ENCODE measurements around the gene CHMP5. TPM values are rescaled to one million over a fixed set of nuclear protein-coding genes. Genes with fewer than 3 reads are reported as not detected.

The CHMP5 gene
- total RNA-seq, 1 donor from 2014 or later: 77.8 TPM

DNA sequence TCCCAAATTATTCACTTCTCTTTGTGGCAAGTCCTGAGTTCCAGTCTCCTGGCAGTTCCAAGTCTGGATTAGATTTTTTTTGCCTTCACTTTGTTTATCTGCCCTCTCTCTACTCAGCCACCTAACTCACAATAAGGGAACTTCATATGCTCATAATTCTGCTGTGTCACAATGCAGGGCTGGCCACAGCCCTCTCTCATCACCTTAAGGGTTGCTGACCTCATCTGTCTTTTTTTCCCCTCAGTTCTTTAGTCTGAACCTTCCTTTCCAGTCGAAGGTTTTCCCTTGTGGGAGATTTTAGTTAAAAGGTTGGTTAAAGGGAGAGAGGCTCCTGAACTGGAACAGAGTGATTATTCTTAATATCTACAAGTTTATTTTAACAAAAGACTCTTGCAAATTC, 4.5 kb upstream of the CHMP5 start:
- H3K9me3 ChIP-seq: no peaks in the 10 kb centered on the region
- peaks cover 72% of the 10 kb centered on the region for H3K36me3 ChIP-seq
- H3K27ac ChIP-seq: no peak overlapping the region
- peaks cover 10% of the 10 kb centered on the region for H3K4me1 ChIP-seq
- H3K27me3 ChIP-seq: no peaks in the 10 kb centered on the region
- TF ChIP-seq, protein P1, sequence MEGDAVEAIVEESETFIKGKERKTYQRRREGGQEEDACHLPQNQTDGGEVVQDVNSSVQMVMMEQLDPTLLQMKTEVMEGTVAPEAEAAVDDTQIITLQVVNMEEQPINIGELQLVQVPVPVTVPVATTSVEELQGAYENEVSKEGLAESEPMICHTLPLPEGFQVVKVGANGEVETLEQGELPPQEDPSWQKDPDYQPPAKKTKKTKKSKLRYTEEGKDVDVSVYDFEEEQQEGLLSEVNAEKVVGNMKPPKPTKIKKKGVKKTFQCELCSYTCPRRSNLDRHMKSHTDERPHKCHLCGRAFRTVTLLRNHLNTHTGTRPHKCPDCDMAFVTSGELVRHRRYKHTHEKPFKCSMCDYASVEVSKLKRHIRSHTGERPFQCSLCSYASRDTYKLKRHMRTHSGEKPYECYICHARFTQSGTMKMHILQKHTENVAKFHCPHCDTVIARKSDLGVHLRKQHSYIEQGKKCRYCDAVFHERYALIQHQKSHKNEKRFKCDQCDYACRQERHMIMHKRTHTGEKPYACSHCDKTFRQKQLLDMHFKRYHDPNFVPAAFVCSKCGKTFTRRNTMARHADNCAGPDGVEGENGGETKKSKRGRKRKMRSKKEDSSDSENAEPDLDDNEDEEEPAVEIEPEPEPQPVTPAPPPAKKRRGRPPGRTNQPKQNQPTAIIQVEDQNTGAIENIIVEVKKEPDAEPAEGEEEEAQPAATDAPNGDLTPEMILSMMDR (IDR thresholded peaks at IDR 0.05): no peak
- DNase-seq (no peak), ATAC-seq (no peak)
- intact Hi-C loops (cut with DNase I): no loop called here
- H3K4me3 ChIP-seq: no peak overlapping the region

DNA sequence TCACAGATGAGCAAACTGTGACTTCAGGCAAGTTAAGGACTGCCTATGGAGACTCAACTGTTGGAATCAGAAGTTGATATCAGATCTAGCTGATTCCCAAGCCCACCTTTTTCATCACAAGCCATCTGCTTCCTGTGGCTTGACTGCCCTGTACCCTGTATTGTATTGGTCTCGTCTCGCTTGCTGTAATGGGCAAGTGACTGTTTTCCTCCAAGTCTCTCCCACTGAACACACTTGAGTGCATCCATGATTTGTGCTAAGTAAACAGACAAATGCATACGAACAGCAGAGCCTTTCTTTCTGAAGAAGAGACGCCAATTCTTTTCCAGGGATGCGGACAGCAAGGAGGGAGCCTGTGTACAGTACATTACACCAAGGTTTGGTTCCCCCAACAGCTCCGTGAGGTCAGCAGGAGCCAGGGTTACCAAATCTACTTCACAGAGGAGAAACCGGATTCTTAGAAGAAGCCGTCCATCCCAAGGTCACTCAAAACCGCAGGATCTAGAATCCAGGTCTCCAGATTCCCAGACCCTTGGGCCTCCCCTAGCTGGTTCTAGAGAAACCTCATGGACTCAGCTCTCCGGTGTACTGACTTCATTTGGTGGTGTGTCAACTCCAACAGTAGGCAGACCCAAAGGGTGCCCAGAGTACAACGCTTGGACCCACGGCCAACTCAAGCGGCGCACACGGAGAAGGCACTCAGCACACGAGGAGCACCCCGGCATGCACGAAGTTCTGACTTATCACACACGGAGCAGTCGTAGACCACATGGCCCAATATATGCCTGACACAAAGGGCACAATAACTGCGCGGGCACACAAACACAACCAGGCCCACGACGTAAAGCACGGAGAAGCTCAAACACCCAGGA, 1.5 kb upstream of the CHMP5 start:
- H3K27me3 ChIP-seq: no peaks in the 10 kb centered on the region
- H3K9me3 ChIP-seq: no peaks in the 10 kb centered on the region
- TF ChIP-seq, protein P1 (IDR thresholded peaks at IDR 0.05): no peak
- no peak for DNase-seq
- ATAC-seq: peak; percentile 0
- peak overlapping the region; percentile 85 for H3K4me3 ChIP-seq
- H3K36me3 ChIP-seq: peaks cover 62% of the 10 kb centered on the region
- intact Hi-C loops (cut with DNase I): no loop called here
- peak overlapping the region; percentile 90 for H3K27ac ChIP-seq
- H3K4me1 ChIP-seq: peaks cover 21% of the 10 kb centered on the region

DNA sequence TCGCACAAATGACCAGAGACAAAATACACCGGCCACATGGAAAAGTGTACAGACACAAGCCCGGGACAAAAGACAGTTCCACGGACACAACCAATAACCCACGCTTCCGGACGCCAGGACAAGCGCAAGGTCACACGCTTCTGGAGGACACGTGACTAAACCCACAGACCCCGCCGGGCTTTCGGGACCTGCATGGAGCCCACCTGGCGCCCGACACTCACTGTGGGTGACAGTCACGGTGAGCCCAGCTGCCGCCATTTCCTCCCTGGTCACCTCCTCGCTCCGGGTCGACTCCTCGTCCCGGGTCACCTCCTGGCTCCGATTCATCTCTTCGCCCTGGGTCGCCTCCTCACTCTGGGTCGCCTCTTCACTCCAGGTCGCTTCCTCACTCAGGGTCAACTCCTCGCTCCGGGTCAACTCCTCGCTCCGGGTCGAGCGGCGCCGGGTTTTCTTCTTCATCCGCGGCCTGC, 811 bp upstream of the CHMP5 start:
- Histone ChIP-seq H3K27ac (peak overlapping the region; percentile 90), H3K9me3 (no peaks in the 10 kb centered on the region), H3K4me3 (peak overlapping the region; percentile 85), H3K36me3 (peaks cover 60% of the 10 kb centered on the region), H3K27me3 (no peaks in the 10 kb centered on the region), H3K4me1 (peaks cover 21% of the 10 kb centered on the region)
- DNase-seq (no peak), ATAC-seq (peak; percentile 7)
- TF ChIP-seq, protein P1 (IDR thresholded peaks at IDR 0.05): no peak
- intact Hi-C loops (cut with DNase I): no loop called here

DNA sequence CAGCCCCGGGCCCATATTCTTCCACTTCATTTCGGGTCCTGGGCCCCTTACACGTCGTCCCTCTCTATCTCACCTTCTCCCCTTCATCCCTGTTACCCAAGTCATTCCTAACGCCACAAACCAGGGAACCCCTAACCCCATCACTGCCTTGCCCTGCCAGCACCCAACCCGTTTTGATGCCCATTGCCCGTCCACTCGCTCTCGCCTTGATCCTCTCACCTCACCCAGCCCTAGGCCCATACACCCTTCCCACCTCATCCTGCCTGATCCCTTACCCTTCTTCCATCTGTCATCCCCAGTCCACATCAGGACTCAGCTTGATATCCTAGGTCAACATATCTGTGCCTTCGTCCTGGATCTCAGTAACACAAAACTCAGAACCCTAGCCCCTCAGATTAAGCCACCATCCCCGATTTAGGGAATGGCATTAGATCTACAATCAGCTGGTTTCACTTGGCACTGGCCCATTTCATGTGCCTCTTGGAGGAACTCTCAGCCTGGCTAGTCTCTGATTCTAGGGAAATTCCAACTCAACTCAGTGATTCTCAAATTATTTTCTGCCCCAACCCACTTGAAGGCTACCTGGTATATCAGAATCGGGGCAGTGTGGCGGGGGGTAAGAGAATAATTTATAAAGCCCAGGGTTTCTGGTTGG, 489 bp downstream of the CHMP5 start:
- intact Hi-C loops (cut with DNase I): no loop called here
- TF ChIP-seq, protein P1 (IDR thresholded peaks at IDR 0.05): no peak
- Histone ChIP-seq H3K9me3 (no peaks in the 10 kb centered on the region), H3K27me3 (no peaks in the 10 kb centered on the region), H3K4me3 (peak overlapping the region; percentile 85), H3K36me3 (peaks cover 60% of the 10 kb centered on the region), H3K27ac (peak overlapping the region; percentile 88), H3K4me1 (peaks cover 21% of the 10 kb centered on the region)
- DNase-seq (no peak), ATAC-seq (no peak)

DNA sequence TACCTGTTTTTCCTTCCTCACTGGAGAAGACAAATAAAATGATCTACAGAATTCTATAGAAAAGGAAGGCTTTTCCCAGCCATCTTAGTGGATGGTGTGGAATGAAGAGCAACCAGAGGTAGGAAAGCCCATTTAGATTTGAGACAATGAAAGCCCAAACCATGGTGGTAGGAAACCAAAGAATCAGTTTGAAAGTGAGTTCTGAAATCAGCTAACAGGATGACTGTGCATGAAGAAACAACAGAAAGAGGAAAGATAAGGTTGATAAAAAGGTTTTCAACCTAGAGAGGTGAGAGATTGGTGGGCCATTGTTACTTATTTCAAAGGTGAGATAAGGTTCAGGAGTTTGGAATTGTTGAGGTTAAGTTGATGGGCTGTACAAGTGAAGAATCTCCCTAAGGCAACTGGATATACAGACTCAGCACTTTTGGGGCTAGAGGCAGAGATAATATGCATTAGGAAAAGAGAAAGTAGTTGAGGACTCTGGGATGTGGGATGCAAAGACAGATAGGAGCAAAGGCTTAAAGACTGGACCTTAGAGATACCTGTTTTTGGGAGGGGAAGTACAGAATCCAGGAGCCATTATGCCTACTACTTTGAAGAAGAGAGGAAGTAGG, 2.4 kb downstream of the CHMP5 start:
- Histone ChIP-seq H3K27me3 (no peaks in the 10 kb centered on the region), H3K27ac (no peak overlapping the region), H3K4me3 (no peak overlapping the region), H3K9me3 (no peaks in the 10 kb centered on the region), H3K36me3 (peaks cover 60% of the 10 kb centered on the region), H3K4me1 (peaks cover 21% of the 10 kb centered on the region)
- TF ChIP-seq, protein P1 (IDR thresholded peaks at IDR 0.05): no peak
- ATAC-seq: no peak
- no peak for DNase-seq
- intact Hi-C loops (cut with DNase I): no loop called here

All from upper lobe of right lung (tissue), 1 donor.